HT1080 (cell line): Measurements from ENCODE around the gene FOXP1. TPM values are rescaled to one million over a fixed set of nuclear protein-coding genes. Genes with fewer than 3 reads are reported as not detected.
"Not testable (repeated sequence)": the region's sequence is repeated elsewhere in the genome, so short reads cannot be mapped to it uniquely, and the experiment has no call there.

Experiments
- DNase-seq: peaks from one replicate; pipeline ENCODE4 v3.0.0-alpha.2; 2015; ENCODE audit warnings: low read depth
- total RNA-seq: library from RNA; depleted of rRNA; stranded (reverse); fragments of >200 nt; shearing (Covaris generic); gene quantifications from 2 replicates; pipeline ENCODE4 v1.2.3, GENCODE V29; 2014

FOXP1 gene
- total RNA-seq, 1 experiment from 2014 or later: 65.9 TPM

DNA sequence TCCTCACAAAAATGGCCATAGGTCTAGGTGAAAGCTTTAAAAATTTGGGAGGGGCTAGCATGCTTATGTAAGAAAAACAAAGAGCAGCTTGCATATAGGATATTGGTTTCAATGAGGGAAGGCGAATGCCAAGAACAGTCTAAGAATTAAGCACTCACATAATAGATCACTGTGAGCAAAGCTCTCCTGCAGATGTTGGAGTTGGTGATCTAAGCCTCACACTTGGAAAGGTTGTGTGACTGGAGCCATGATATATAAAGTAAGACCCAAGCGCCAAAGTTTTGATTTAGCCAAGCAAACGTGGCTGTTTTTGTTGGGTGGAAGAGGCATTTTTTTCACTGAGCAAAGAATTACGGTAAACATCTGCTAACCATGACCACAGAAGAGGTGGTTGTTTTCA is 237.5 kb downstream of the FOXP1 start:
- DNase-seq: no peak

DNA sequence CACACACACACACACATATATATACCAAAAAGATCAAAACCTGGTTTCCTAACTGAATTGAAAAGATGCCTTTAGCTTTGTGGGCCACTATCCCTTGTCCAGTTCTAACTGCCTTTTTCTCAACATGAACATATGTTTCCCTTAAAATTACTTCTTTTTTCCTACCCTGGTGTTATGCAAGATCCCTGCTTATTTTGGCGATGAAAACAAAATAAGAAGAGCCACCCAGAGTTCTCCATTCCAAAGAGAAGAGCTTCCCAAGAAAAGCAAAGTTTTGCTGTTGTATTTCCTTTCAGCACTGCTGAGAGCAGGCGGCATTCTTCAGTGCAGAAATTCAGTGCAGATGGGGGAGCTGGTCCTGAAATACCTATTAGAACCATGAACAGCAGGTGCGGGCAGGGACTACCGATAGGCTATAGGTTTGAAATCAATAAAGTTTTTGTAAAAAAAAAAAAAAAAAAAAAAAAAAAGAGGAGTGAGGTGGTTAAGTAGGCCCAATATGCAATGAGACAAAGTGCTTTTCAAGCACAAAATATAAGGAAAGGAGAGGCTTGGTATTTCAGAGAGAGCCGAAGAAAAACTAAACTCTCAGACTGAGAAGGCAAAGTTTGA is 238.0 kb downstream of the FOXP1 start:
- no peak for DNase-seq

DNA sequence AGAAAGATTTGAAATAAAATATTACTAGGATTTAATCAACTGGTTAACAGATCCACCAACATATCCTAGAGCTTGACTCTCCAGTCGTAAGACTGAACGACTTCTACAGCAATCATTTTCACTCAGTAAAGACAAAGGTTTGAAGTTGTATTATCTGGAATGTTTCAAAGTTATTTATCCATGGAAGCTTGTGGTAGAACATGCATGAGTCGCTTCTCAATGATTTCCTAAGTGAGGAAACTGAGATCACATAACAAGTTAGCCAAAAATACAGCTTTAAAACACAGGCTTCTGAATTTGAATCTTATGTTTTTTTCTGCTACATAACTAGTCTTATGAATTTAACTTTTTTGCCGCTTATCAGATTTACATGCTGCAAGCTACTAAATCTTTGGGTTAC is 241.8 kb downstream of the FOXP1 start:
- peak; percentile 78 for DNase-seq

DNA sequence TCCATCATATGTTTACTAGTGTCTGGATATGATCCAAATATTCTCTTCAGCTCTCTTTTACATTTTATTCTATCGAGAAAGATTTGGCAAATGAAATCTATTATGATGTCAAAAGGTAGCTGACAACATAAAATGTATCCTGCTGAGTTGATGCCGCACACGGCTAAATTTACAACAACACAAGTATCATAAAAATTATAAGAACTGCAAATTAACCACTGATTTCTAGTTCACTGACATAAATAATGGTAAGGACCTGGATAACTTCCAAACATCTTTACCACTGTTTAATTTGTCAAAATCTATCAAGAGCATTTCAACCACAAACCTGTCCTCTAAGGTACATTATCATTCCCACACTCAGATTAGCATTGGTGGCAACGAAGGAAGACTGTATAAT is 244.5 kb downstream of the FOXP1 start:
- no peak for DNase-seq

DNA sequence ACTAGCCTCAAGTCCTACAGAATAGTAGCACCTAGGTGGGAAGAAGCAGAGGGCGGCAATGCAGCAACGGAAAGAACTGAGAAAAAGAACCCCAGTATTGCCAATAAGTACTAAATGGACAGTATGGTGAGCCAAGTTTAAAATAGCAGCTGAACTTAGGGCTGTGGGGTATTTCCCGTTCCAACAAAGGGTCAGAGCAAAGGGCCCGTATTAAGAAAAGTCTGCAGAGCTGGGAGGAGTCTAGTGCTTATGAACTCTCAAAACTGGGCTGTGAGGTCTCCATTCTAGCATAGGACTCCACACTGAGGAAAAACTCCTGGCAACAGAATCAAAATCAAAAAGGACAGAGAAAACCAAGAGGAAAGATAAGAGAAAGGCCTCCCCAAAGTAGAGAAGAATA is 250.7 kb downstream of the FOXP1 start:
- DNase-seq: no peak

DNA sequence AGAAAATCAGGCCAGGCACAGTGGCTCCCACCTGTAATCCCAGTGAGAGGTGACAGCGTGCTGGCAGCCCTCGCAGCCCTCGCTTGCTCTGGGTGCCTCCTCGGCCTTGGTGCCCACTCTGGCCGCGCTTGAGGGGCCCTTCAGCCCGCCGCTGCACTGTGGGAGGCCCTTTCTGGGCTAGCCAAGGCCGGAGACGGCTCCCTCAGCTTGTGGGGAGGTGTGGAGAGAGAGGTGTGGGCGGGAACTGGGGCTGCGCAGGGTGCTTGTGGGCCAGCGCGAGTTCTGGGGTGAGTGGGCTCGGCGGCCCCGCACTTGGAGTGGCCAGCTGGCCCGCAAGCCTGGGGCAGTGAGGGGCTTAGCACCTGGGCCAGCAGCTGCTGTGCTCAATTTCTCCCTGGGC is 252.6 kb downstream of the FOXP1 start:
- DNase-seq: no peak

DNA sequence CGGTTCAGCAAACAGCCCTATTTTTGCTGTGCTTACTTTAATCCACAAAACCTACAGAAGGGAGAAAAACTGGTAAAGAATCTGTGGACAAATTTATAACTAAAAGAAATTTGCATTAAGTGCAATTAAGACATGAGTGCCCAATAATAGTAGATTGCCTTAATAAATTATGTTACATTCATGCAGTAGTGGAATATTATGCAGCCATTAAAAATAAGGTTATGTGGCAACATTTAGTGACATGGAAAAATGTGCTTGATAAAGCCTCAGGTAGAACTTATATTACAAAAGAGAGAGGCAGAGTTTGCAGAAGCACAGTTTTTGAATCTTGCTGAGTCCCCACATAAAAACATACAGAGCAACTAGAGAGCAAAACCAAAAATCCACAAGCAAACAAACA is 253.0 kb downstream of the FOXP1 start:
- no peak for DNase-seq

DNA sequence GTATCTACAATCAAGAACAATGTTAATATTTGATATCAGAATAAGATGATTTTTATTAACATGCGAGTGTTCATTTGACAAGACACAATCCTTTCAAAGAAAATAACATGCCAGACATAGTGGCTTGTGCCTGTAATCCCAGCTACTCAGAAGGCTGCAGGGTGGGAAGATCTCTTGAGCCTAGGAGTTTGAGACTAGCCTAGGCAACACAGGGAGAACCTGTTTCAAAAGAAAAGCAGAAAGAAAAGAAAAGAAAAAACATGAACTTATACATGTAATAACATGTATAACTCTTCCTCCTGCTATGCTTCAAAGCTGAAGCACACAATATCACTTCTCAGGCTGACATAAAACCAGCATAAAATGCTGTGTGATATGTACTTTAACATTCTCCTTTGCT is 253.7 kb downstream of the FOXP1 start:
- no peak for DNase-seq

DNA sequence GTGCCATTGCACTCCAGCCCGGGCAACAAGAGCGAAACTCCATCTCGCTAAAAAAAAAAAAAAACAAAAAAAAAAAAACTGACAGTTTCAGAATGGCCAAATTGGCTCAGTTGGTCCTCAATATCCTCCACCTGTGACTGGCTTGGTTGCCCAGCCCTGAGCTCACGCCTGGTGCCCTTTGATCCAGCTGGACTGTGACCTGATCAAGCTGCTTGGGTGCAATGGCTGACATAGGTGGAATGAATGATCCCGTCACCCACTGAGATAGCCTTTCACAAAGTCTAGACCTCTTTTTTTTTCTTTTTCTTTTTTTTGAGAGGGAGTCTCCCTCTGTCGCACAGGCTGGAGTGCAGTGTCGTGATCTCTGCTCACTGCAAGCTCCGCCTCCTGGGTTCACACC is 254.6 kb downstream of the FOXP1 start:
- no peak for DNase-seq

DNA sequence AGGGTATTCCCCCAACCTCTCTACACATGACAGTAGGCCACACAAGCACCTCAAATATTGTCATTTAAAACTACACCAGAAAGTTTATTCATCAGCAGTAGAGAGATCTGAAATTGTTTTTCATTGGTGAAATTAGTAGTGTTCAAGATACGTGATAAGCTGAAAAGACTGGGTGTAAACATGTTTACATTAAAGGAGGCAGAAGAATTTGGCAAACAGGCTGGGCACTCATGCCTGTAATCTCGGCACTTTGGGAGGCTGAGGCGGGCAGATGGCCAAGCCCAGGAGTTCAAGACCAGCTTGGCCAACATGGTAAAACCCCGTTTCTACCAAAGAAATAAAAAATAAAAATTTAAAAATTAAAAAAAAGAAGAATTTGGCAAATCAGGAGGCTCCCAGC is 255.6 kb downstream of the FOXP1 start:
- DNase-seq: no peak

DNA sequence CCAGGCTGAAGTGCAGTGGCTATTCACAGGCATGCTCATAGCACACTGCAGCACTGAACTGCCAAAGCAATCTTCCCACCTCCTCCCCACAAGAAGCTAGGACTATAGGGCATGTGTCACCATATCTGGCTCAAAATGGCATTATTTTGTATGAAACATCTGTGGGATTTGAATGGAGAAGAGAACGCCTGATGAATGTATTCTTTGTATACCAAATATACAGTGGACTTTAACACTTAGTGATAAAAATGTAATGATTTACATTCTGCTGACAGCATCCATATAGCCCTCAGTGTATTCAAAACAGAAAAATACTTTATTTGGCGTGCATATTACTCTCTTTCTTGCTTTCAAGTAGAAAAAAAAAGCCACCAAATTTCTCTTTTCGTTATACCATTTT is 257.8 kb downstream of the FOXP1 start:
- no peak for DNase-seq

DNA sequence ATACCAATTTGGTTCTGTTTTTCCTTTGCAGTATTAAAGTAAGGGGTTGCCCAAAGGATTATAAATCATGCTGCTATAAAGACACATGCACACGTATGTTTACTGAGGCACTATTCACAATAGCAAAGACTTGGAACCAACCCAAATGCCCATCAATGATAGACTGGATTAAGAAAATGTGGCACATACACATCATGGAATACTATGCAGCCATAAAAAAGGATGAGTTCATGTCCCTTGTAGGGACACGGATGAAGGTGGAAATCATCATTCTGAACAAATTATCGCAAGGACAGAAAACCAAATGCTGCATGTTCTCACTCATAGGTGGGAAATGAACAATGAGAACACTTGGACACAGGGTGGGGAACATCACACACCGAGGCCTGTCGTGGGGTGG is 259.3 kb downstream of the FOXP1 start:
- not testable (repeated sequence) for DNase-seq

DNA sequence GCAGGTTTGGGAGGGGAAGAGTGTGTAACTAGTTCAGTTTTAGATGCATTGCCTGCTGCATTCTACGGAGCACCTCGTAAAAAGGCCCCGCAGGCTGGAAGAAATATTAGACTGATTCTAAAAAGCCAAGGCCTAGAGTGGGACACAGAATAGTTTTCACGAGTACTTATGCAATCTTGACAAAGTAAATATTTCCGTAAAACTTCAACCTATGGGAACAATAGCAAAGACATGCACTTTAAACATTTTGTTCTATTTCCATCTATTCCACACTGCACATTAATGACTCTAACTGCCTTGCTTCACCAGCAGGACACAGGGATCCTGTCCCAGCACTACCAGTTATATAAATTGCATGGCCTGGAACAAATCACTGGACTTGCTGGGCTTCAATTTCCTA is 260.0 kb downstream of the FOXP1 start:
- DNase-seq: no peak

DNA sequence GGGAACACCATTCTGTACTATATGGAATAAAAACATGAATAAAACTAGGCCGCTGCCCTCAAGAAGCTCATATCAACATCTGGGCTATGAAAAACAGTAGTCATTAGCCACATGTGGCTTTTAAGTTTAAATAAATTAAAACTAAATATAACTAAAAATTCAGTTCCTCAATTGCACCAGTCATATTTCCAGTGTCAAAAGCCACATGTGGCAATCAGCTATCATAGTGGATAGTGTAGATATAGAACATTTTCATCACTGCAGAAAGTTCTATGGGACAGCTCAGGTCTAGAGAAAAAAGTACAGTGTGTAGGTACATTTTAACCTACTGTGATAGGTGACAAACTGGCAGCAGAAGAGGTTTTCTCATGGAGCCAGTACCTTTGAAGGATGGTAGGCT is 261.4 kb downstream of the FOXP1 start:
- no peak for DNase-seq

DNA sequence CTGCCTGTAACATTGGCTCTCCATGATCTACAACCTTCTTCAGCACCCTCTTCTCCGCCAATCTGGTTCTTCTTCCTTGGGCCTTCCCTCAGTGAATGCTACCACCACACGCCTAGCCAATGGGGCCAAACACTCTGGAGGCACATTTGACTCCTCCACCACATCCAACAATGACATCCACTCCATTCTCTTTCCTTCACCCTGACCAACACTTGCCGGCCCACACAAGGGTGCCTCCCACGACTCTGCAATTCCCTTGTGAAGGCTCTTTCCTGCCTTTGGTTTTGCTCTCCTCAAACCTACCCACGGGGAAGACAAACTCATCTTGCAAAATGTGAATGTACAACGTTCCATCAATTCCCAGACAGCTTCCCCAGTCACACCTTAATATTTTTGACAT is 263.8 kb downstream of the FOXP1 start:
- no peak for DNase-seq

DNA sequence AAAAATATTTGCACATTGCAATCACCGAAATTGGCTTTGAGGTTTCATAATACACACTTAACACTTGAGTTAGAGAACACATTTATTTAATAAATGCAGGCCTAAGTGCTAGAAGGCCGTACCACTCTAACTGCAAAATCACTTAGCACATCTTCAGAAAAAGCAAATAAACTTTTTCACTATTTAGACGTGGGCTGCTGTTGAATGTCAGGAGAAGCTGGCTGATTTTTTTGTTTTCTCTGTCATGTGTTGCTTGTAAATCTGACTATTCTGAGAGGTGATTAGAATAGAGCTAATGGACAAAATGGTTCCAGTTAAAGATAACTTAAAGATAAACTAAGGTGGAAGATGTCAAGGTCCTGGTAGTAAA is 265.1 kb downstream of the FOXP1 start:
- no peak for DNase-seq

DNA sequence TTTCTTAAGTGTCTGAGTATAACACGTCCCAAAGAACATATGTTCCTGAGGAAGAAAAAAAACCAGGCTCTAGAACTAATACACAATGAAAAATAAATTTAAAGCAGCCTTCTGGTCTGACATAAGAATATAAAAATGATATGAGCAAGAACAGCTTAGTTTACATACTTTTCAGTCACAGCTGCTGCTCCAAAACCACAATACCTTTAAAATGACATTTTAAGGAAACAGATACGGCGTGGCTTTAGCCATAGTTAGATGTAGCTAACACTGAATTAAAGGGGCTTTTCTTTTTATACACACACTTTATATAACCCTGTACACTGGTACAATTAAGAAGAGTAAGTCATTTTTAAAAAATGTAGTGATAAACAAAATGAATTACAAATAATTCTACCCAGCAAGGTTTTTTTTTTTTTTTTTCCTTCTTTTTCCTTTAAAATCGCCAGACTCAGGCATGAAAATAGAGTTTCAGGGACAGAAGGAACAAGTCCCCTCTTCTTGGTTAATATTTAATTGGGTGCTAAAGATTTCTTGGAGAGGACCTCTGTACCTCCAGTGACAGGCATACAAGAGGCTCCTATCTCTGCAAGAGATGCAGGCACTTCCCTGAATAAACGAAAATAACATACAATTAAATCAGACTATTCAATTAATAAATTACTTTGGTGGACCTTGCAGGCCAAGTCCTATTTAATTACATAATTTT is 265.6 kb downstream of the FOXP1 start:
- DNase-seq: no peak

DNA sequence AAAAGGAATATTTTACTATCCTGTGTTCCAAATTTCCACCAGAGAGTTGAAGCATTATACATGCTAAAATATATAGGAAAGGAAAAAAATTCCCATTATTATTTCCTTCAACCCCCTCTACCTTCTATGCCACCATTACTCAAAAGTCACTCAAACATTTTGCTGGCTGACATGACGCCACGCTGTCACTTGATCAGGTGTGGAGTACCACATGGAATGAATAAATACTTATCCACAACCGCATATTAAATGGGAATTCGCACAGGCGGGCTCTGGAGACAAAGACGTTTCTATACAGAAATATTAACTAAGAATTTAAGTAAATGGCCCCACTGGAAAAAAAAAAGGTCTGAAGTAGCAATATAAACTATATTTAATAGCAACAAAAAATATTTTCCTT is 266.4 kb downstream of the FOXP1 start:
- DNase-seq: no peak

DNA sequence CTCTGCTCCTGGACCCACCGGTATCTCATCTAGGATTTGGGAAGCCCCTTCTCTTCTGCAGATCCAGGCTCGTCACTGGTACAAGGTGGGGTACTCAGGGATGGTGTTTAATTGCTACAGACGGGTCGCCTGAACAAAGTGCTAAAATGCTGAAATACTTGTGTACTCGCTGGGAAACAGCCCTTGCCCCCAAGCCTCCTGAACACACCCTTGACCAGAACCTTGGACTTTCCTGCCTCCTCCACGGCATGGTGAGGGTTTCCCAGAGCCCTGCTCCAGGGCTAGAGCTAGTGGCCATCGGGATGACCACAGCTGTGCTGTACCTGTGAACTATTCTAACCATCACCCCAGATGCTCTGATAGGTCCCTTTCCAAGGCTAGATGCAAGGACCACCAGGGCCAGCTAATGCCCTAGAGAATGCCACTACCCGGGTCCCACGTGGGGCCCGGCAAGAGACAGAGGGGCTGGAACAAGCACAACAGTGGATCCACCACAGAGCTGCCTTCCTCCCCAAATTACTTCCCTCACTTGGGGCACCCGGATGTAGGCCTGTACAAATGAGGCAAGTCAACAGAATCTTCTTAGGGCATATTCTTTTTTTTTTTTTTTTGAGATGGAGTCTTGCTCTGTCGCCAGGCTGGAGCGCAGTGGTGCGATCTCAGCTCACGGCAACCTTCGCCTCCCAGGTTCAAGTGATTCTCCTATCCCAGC is 267.3 kb downstream of the FOXP1 start:
- DNase-seq: no peak

DNA sequence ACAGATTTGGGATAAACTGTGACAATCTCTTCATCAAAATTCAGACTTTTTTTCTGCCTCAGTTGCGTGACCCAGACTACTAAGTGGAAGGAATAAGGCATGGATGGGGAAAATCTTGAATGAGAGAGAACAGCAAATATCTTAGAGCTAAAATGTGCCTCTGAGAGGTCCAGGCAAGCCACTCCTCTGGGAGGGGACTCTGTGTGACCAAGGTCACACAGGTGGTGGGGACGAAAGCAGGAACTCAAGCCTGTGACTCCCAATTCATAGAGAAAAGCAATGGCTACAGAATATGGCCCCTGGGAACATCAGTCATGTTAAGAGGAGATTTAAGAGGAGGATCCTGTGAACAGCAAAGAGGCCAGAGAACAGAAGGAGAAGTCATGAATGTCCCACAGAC is 268.1 kb downstream of the FOXP1 start:
- no peak for DNase-seq

DNA sequence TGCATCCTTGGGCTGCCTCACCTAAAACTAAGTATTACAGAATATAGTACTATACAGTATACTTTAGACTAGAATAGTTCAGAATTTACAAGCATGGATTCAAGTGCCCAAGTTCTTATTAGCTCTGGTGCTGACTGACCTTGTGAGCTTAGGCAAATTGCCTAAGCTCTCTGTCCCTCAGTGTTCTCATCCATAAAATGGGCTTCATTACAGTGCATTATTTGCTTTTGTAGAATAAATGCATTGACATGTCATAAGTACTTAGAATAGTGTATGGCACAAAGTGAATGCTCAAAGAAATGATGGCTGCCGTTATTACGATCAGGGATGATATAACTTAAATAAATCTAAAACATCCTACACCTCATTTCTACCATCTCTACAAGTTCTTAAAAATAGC is 269.7 kb downstream of the FOXP1 start:
- DNase-seq: no peak

DNA sequence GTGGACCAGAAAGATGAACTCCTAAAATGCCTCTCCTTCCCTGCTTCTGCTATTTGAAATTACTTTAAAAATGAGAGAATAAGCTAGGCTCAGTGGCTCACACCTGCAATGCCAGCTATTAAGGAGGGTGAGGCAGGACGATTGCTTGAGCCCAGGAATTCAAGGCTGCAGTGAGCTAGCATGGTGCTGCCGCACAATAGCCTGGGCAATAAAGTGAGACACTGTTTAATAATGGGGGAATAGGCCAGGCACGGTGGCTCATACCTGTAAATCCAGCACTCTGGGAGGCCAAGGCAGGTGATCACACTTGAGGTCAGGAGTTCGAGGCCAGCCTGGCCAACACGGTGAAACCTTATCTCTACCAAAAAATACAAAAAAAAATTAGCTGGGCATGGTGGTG is 271.1 kb downstream of the FOXP1 start:
- DNase-seq: no peak

DNA sequence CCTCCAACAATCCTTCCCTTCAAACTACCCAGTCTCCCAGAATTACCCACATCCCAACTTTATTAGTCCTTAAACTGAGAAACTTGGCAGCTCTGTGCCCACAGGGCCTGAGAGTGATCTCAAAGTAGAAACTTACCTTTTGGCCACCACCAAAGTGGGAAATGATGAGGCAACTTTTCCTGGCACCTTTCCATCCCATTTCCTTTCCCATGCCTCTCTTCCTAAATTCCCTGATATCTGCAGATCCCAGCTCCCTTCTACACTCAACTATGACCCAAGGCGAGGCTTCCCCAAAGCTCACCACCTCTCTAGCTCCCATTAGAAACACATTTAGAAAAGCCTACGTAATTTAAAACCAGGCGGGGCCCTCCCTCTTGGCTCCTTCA is 271.9 kb downstream of the FOXP1 start:
- DNase-seq: peak; percentile 50
